Activated T-cell treated with anti-CD3 and anti-CD28 coated beads, Interleukin-2, amount 50 U/mL, for 72 hours (primary cell): ENCODE data around the gene LLGL1. TPM values are rescaled to one million over a fixed set of nuclear protein-coding genes. Genes with fewer than 3 reads are reported as not detected.
A peak's percentile ranks its signal among the peaks of the same experiment; 100 is the strongest.

Source experiments
- ATAC-seq, 2 donors: fragments of 150-1000 bp; cut with Tn5 transposase; replicated peaks in 1 of 2; 2 replicates each; pipeline ENCODE4 v1.10.0; 2021; ENCODE audit warnings: moderate library complexity in 2 of 2, mild to moderate bottlenecking in 1 of 2
- DNase-seq, 2 donors: peaks; one replicate each; pipeline ENCODE4 v3.0.0; 2021 to 2022; ENCODE audit warnings: mixed read lengths in 1 of 2
- H3K27ac Mint-ChIP-seq: one replicate; pipeline ENCODE4 v1.8.0; 2022; ENCODE audit warnings: mild to moderate bottlenecking, moderate library complexity, mixed read lengths
- H3K27me3 Mint-ChIP-seq: one replicate; pipeline ENCODE4 v1.8.0; 2022; ENCODE audit warnings: low read depth, mixed read lengths
- H3K36me3 Mint-ChIP-seq, 2 donors: one replicate each; pipeline ENCODE4 v1.8.0; 2022; ENCODE audit warnings: mixed read lengths in 2 of 2, mild to moderate bottlenecking in 1 of 2; ENCODE audit not compliant: insufficient read depth in 2 of 2
- H3K4me1 Mint-ChIP-seq: one replicate; pipeline ENCODE4 v1.8.0; 2022; ENCODE audit warnings: low read depth, mixed read lengths
- H3K4me3 Mint-ChIP-seq, 2 donors: one replicate each; pipeline ENCODE4 v1.8.0; 2022; ENCODE audit warnings: mild to moderate bottlenecking in 2 of 2, mixed read lengths in 2 of 2, moderate library complexity in 2 of 2
- H3K9me3 Mint-ChIP-seq, 2 donors: one replicate each; pipeline ENCODE4 v1.8.0; 2022; ENCODE audit warnings: mixed read lengths in 2 of 2
- total RNA-seq, 2 donors: library from RNA; stranded (reverse); gene quantifications; one replicate each; pipeline ENCODE4 v1.2.3, GENCODE V29; 2022

The LLGL1 gene
- total RNA-seq, 2 donors from 2014 or later: 18.5 to 18.6 TPM

DNA sequence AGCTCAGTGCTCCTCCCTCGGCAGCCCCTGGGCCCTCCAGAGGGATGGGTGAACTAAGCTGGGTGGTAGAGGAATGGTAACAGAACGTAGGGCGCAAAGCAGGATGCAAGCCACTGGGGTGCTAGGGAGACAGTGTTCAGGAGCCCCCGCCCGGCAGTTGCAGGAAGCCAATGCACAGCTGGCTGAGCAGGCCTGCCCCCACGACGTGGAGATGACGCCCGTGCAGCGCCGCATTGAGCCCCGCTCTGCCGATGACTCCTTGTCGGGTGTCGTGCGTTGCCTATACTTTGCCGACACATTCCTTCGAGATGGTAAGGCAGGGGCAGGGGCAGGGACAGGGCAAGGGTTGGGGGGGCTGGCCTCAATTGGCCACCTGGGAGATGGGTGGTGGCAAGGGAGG is 12.9 kb downstream of the LLGL1 start:
- H3K9me3 Mint-ChIP-seq: no peaks in the 10 kb centered on the region
- no peak for ATAC-seq
- H3K4me1 Mint-ChIP-seq: peaks cover 18% of the 10 kb centered on the region
- no peak overlapping the region for H3K4me3 Mint-ChIP-seq
- H3K27me3 Mint-ChIP-seq: no peaks in the 10 kb centered on the region
- H3K27ac Mint-ChIP-seq: no peak overlapping the region
- H3K36me3 Mint-ChIP-seq: no peaks in the 10 kb centered on the region
- no peak for DNase-seq

DNA sequence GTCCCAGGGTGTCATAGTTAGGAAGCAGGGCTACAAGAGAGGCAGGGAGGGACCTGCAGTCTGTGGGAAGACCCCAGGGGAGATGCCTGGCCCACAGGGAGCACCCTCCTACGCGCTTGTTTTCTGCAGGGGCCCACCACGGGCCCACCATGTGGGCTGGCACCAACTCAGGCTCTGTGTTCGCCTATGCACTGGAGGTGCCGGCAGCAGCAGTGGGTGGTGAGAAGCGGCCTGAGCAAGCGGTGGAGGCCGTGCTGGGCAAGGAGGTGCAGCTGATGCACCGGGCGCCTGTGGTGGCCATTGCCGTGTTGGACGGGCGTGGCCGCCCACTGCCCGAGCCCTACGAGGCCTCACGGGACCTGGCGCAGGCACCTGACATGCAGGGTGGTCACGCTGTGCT is 15.0 kb downstream of the LLGL1 start:
- ATAC-seq (no peak), DNase-seq (no peak)
- no peak overlapping the region for H3K4me3 Mint-ChIP-seq
- H3K36me3 Mint-ChIP-seq: no peaks in the 10 kb centered on the region
- no peaks in the 10 kb centered on the region for H3K9me3 Mint-ChIP-seq
- peaks cover 10% of the 10 kb centered on the region for H3K4me1 Mint-ChIP-seq
- H3K27me3 Mint-ChIP-seq: no peaks in the 10 kb centered on the region
- no peak overlapping the region for H3K27ac Mint-ChIP-seq

- DNase-seq: no peak
- Mint-ChIP-seq H3K4me1 (peaks cover 1% of the 10 kb centered on the region), H3K9me3 (no peaks in the 10 kb centered on the region), H3K27me3 (no peaks in the 10 kb centered on the region), H3K4me3 (no peak overlapping the region), H3K27ac (no peak overlapping the region), H3K36me3 (no peaks in the 10 kb centered on the region)
- no peak for ATAC-seq
Measured at GRCh38 chr17:18241229-18241871, 15.9 kb downstream of the LLGL1 start.

- ATAC-seq: no peak
- Mint-ChIP-seq H3K27ac (no peak overlapping the region), H3K4me1 (no peaks in the 10 kb centered on the region), H3K9me3 (no peaks in the 10 kb centered on the region), H3K4me3 (no peak overlapping the region), H3K27me3 (no peaks in the 10 kb centered on the region), H3K36me3 (peaks cover 3 to 4% of the 10 kb centered on the region in 2 donors)
- no peak for DNase-seq
Measured at GRCh38 chr17:18245038-18245776, 19.8 kb downstream of the LLGL1 start.

- Mint-ChIP-seq H3K4me1 (no peaks in the 10 kb centered on the region), H3K36me3 (peaks cover 3 to 4% of the 10 kb centered on the region in 2 donors), H3K27ac (no peak overlapping the region), H3K27me3 (no peaks in the 10 kb centered on the region), H3K9me3 (no peaks in the 10 kb centered on the region), H3K4me3 (no peak overlapping the region)
- DNase-seq (no peak), ATAC-seq (no peak)
Measured at GRCh38 chr17:18246109-18246725, 20.8 kb downstream of the LLGL1 start.

- H3K27ac Mint-ChIP-seq: no peak overlapping the region
- H3K4me3 Mint-ChIP-seq: no peak overlapping the region
- ATAC-seq (no peak), DNase-seq (peak; percentile 31 to 44)
- no peaks in the 10 kb centered on the region for H3K9me3 Mint-ChIP-seq
- H3K4me1 Mint-ChIP-seq: no peaks in the 10 kb centered on the region
- no peaks in the 10 kb centered on the region for H3K27me3 Mint-ChIP-seq
- H3K36me3 Mint-ChIP-seq: peaks cover 3 to 4% of the 10 kb centered on the region in 2 donors
Measured at GRCh38 chr17:18246880-18247612, 21.6 kb downstream of the LLGL1 start.

DNA sequence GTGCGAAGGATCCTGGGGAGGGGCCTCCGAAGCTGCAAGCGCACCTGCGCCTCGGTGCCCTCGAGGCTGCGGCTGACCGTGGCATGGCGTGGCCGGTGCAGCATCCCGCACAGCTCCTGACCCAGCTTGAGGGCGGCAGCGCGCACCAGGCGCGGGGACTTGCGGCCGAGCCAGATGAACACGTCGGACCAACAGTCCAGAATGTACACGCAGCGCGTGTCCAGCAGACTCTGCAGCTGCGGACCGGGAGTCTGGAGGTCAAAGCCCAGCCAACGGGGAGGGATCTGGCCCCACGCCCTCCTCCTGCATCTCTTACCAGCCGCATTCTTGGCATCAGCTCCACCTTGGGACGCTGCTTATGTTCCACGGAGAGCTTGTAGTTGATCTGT is 22.2 kb downstream of the LLGL1 start:
- Mint-ChIP-seq H3K4me1 (no peaks in the 10 kb centered on the region), H3K27me3 (no peaks in the 10 kb centered on the region), H3K27ac (no peak overlapping the region), H3K36me3 (peaks cover 4% of the 10 kb centered on the region in 2 donors), H3K9me3 (no peaks in the 10 kb centered on the region), H3K4me3 (no peak overlapping the region)
- ATAC-seq (no peak), DNase-seq (no peak)

DNA sequence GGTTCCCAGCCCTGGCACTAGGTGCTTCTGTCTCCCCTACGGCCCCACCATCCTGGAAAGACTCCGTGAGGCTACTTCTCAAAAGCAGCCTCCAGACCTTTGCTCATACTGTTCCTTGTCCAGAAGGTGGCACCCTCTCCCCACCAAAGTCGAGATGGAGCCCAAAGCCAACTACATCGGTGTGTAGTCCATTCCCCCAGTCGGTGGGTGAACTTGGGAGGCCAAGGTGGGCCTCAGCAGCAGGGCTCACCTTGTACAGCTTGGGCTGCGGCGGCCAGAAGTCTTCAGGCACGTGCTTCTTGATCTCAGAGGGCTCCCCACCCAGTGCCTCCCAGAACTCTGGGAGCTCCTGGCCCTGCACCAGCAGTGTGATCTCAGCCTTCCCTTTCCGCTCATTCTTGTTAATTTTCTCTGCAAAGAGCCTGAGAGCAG is 22.9 kb downstream of the LLGL1 start:
- Mint-ChIP-seq H3K4me1 (no peaks in the 10 kb centered on the region), H3K36me3 (peaks cover 4 to 7% of the 10 kb centered on the region in 2 donors), H3K27me3 (no peaks in the 10 kb centered on the region), H3K9me3 (no peaks in the 10 kb centered on the region), H3K4me3 (no peak overlapping the region), H3K27ac (peak overlapping the region; percentile 64)
- DNase-seq (peak; percentile 68 to 71), ATAC-seq (peak; percentile 68 to 74)

- Mint-ChIP-seq H3K9me3 (no peaks in the 10 kb centered on the region), H3K27ac (no peak overlapping the region), H3K4me3 (no peak overlapping the region), H3K27me3 (no peaks in the 10 kb centered on the region), H3K36me3 (peaks cover 4 to 9% of the 10 kb centered on the region in 2 donors), H3K4me1 (no peaks in the 10 kb centered on the region)
- no peak for ATAC-seq
- no peak for DNase-seq
Measured at GRCh38 chr17:18248811-18249210, 23.4 kb downstream of the LLGL1 start.

DNA sequence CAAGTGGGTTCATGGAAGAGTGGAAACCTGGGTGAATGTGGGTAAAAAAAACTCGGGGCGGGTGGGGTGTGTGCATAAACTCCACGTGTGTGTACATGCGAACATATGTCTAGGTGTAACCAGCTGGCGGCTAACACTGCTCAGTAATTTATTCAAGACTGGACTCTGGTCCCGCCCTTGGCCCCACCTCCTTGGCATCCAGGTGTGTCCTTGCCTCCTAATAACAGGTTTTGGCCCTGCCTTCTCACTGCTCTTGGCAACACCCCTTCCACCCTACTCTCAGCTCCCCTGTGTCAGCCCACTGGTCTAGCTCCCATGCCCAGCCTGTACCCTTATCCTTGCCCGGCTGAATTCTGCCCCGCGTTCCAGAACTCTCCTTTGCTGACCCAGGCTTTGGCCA is 24.8 kb downstream of the LLGL1 start:
- H3K36me3 Mint-ChIP-seq: peaks cover 4 to 10% of the 10 kb centered on the region in 2 donors
- H3K4me1 Mint-ChIP-seq: no peaks in the 10 kb centered on the region
- H3K4me3 Mint-ChIP-seq: no peak overlapping the region
- no peaks in the 10 kb centered on the region for H3K27me3 Mint-ChIP-seq
- ATAC-seq: no peak
- H3K27ac Mint-ChIP-seq: no peak overlapping the region
- no peak for DNase-seq
- H3K9me3 Mint-ChIP-seq: no peaks in the 10 kb centered on the region

DNA sequence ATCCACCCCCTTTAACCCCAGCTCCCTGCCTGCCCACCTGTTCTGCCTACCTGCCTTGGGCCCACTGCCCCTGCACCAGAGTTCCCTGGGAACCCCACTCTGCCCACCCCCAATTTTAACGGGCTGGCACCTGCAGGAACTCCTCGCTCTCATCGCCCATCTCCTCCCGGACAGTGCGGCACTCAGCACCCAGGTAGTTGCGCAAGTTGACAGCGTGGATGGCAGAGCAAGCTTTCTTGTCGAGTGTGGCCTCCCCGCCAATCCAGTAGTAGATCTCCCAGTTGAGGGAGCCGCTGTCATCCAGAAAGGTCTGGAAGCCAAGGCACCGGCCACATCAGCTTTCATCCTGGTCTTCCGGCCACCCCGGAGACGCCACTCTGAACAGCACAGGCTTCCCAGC is 25.3 kb downstream of the LLGL1 start:
- Mint-ChIP-seq H3K4me1 (no peaks in the 10 kb centered on the region), H3K36me3 (peaks cover 4 to 10% of the 10 kb centered on the region in 2 donors)

GRCh38 chr17:18251204-18251603 is 25.8 kb downstream of the LLGL1 start:
- H3K27ac Mint-ChIP-seq: no peak overlapping the region

More for the DNA sequence above, 25.3 kb downstream of the LLGL1 start:
- no peaks in the 10 kb centered on the region for H3K27me3 Mint-ChIP-seq
- H3K9me3 Mint-ChIP-seq: no peaks in the 10 kb centered on the region
- H3K4me3 Mint-ChIP-seq: no peak overlapping the region
- ATAC-seq: no peak
- DNase-seq: no peak
- no peak overlapping the region for H3K27ac Mint-ChIP-seq

GRCh38 chr17:18252160-18252559 is 26.7 kb downstream of the LLGL1 start:
- Mint-ChIP-seq H3K36me3 (peaks cover 3 to 10% of the 10 kb centered on the region in 2 donors), H3K4me1 (peaks cover 9% of the 10 kb centered on the region), H3K27me3 (no peaks in the 10 kb centered on the region), H3K9me3 (no peaks in the 10 kb centered on the region), H3K27ac (no peak overlapping the region), H3K4me3 (no peak overlapping the region)
- no peak for DNase-seq
- no peak for ATAC-seq

More at GRCh38 chr17:18251204-18251603, 25.8 kb downstream of the LLGL1 start:
- no peak for DNase-seq
- Mint-ChIP-seq H3K36me3 (peaks cover 4 to 10% of the 10 kb centered on the region in 2 donors), H3K4me1 (no peaks in the 10 kb centered on the region), H3K4me3 (no peak overlapping the region), H3K27me3 (no peaks in the 10 kb centered on the region), H3K9me3 (no peaks in the 10 kb centered on the region)
- no peak for ATAC-seq
